AG09309 (cell line): Measurements from ENCODE around the gene ZNF254.

Experiments
- DNase-seq: peaks from one replicate; pipeline ENCODE4 v3.0.0-alpha.2; 2010; ENCODE audit warnings: low read depth
- H3K4me3 ChIP-seq: 2 replicates; pipeline ENCODE4 v1.5.1; 2011; ENCODE audit warnings: mild to moderate bottlenecking, low read depth, low read length, moderate library complexity; ENCODE audit not compliant: control insufficient read depth
- CTCF ChIP-seq: IDR thresholded peaks from 2 replicates; pipeline ENCODE4 v1.5.1; 2011; ENCODE audit warnings: mild to moderate bottlenecking, low read depth, low read length, inconsistent platforms; ENCODE audit not compliant: insufficient read depth, control insufficient read depth; ENCODE audit errors: missing control alignments

The ZNF254 gene

GRCh38 chr19:24052811-24053210, 34.2 kb upstream of the ZNF254 start:
- no peak for DNase-seq
- H3K4me3 ChIP-seq, result no peak overlapping the region

GRCh38 chr19:24053601-24054000, 33.4 kb upstream of the ZNF254 start:
- TF ChIP-seq CTCF, result no peak
- no peak overlapping the region for H3K4me3 ChIP-seq
- DNase-seq, result no peak

More at GRCh38 chr19:24052811-24053210, 34.2 kb upstream of the ZNF254 start:
- TF ChIP-seq CTCF, result no peak

- no peak overlapping the region for H3K4me3 ChIP-seq
- no peak for TF ChIP-seq CTCF
- peak; percentile 67 for DNase-seq
These were observed 32.7 kb upstream of the ZNF254 start for GRCh38 chr19:24054044-24054935.

- TF ChIP-seq CTCF, result no peak
- H3K4me3 ChIP-seq, result no peak overlapping the region
- no peak for DNase-seq
These were observed 31.4 kb upstream of the ZNF254 start for GRCh38 chr19:24055548-24055947.

GRCh38 chr19:24057144-24057543, 29.8 kb upstream of the ZNF254 start:
- TF ChIP-seq CTCF, result no peak
- no peak overlapping the region for H3K4me3 ChIP-seq
- no peak for DNase-seq

GRCh38 chr19:24059563-24060295, 27.3 kb upstream of the ZNF254 start:
- no peak overlapping the region for H3K4me3 ChIP-seq
- DNase-seq, result no peak
- TF ChIP-seq CTCF, result no peak
